ENCODE measurements around the gene PRXL2B.
"Not testable (repeated sequence)": the region's sequence is repeated elsewhere in the genome, so short reads cannot be mapped to it uniquely, and the experiment has no call there.

The PRXL2B gene

DNA sequence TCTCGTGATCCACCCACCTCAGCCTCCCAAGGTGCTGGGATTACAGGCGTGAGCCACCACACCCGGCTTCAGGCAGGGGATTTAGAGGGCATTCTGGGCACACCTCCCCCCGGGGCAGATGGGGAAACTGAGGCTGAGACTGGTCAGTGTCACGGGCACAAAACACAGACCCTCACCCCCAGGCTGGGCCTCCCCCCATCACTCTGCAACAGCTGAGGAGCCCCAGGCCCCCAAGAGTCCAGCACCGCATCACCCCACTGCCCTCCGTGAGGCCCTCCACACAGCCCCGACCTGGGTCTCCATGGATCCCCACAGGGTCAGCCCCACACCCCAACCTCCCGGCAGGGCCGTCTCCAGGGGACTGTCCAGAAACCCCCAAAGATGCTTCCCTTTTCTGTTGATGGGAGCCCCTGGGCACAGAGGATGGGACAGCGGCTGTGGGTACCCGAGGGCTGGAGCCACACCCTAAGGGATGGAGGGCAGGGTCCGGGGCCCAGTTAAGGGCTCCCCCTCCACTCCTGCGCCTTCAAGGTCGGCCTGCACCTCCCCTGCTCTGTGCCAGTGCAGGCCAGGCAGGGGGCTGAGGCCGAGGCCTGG is 19.4 kb upstream of the PRXL2B start:
- Histone ChIP-seq H3K79me2 (ENCODE audit: control insufficient read depth, low read length) (no peaks in the 10 kb centered on the region), H4K20me1 (ENCODE audit: control insufficient read depth, insufficient read depth, low read depth, low read length) (no peaks in the 10 kb centered on the region), H3K27me3 (ENCODE audit: control insufficient read depth, low read length) (no peaks in the 10 kb centered on the region), H3F3A (ENCODE audit: control insufficient read depth, insufficient read depth) (no peaks in the 10 kb centered on the region), H3K4me3 (ENCODE audit: low read length) (no peak overlapping the region), H3K36me3 (ENCODE audit: control insufficient read depth, low read length) (no peaks in the 10 kb centered on the region), H3K4me1 (ENCODE audit: control insufficient read depth, low read length) (no peaks in the 10 kb centered on the region), H3K9me2 (replicated peaks; ENCODE audit: control insufficient read depth, low read length) (no peaks in the 10 kb centered on the region), H3K4me2 (ENCODE audit: low read length) (no peak overlapping the region), H3K9me3 (ENCODE audit: control insufficient read depth, insufficient read depth, low read length) (no peaks in the 10 kb centered on the region), H3K27ac (ENCODE audit: low read depth, low read length) (no peak overlapping the region)
- TF ChIP-seq, protein P1, sequence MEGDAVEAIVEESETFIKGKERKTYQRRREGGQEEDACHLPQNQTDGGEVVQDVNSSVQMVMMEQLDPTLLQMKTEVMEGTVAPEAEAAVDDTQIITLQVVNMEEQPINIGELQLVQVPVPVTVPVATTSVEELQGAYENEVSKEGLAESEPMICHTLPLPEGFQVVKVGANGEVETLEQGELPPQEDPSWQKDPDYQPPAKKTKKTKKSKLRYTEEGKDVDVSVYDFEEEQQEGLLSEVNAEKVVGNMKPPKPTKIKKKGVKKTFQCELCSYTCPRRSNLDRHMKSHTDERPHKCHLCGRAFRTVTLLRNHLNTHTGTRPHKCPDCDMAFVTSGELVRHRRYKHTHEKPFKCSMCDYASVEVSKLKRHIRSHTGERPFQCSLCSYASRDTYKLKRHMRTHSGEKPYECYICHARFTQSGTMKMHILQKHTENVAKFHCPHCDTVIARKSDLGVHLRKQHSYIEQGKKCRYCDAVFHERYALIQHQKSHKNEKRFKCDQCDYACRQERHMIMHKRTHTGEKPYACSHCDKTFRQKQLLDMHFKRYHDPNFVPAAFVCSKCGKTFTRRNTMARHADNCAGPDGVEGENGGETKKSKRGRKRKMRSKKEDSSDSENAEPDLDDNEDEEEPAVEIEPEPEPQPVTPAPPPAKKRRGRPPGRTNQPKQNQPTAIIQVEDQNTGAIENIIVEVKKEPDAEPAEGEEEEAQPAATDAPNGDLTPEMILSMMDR (IDR thresholded peaks at IDR 0.05; ENCODE audit: low read depth, low read length, poor library complexity, severe bottlenecking), result no peak
- no peak for TF ChIP-seq EZH2phosphoT487 (IDR thresholded peaks at IDR 0.05; ENCODE audit: borderline replicate concordance, low read length)

DNA sequence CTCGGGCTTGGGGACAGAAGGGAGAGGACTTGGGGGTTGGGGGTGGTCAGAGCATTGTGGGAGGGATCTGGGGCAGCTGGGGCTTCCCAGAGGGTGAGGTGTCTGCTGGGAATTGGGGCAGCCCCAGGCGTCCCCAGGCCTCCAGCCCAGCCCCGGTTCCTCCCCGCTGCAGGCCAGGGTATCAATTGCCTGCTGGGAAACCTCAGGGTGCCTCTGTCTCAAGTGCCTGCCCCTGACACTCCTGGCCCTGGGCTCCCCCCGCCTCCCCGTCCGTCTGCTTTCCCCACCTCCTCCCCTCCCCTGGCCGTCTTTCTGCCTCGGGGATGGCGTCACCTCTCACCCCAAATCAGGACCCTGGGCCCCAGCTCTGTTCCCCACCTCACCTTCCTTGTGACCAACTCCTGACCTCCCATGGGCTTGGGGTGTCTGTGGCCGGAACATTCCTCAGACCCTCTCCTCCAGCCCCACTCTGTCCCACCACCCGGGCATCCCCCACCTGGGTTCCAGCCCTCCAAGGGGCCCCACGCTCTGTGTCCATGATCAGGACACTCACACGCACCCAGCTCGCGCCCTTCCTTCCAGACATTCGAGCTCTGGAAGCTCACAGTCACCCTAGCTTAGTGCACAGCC is 18.3 kb upstream of the PRXL2B start:
- not testable (repeated sequence) for H3K36me3 ChIP-seq (ENCODE audit: control insufficient read depth, low read length); H3K4me3 ChIP-seq (ENCODE audit: low read length); H3K27ac ChIP-seq (ENCODE audit: low read depth, low read length); H3K9me3 ChIP-seq (ENCODE audit: control insufficient read depth, insufficient read depth, low read length); H3K79me2 ChIP-seq (ENCODE audit: control insufficient read depth, low read length); H3K4me2 ChIP-seq (ENCODE audit: low read length); H3K27me3 ChIP-seq (ENCODE audit: control insufficient read depth, low read length); H3K9me2 ChIP-seq (replicated peaks; ENCODE audit: control insufficient read depth, low read length); H3F3A ChIP-seq (ENCODE audit: control insufficient read depth, insufficient read depth); H4K20me1 ChIP-seq (ENCODE audit: control insufficient read depth, insufficient read depth, low read depth, low read length); H3K4me1 ChIP-seq (ENCODE audit: control insufficient read depth, low read length)

DNA sequence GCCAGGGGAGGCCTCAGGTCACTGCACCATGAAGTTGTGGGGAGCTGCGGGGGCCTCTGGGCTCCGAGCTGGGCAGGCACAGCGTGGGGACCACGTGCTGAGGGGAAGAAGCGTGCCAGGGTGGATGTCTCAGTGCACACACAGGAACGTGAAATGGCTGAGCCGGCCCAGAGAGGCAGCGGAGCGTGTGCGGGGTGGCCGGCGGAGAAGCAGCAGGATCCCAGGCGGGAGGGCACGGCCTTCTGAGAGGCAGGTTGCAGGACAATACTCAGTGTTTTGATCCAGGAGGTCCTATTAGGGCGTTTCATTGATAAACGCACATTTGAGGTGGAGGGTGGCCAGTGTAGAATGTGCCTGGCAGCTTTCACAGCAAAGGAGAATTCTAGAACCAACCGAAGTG is 17.5 kb upstream of the PRXL2B start:
- Histone ChIP-seq H4K20me1 (ENCODE audit: control insufficient read depth, insufficient read depth, low read depth, low read length) (no peaks in the 10 kb centered on the region), H3F3A (ENCODE audit: control insufficient read depth, insufficient read depth) (no peaks in the 10 kb centered on the region), H3K27me3 (ENCODE audit: control insufficient read depth, low read length) (no peaks in the 10 kb centered on the region), H3K79me2 (ENCODE audit: control insufficient read depth, low read length) (no peaks in the 10 kb centered on the region), H3K36me3 (ENCODE audit: control insufficient read depth, low read length) (no peaks in the 10 kb centered on the region), H3K9me3 (ENCODE audit: control insufficient read depth, insufficient read depth, low read length) (no peaks in the 10 kb centered on the region), H3K27ac (ENCODE audit: low read depth, low read length) (no peak overlapping the region), H3K9me2 (replicated peaks; ENCODE audit: control insufficient read depth, low read length) (no peaks in the 10 kb centered on the region), H3K4me2 (ENCODE audit: low read length) (no peak overlapping the region), H3K4me3 (ENCODE audit: low read length) (no peak overlapping the region), H3K4me1 (ENCODE audit: control insufficient read depth, low read length) (no peaks in the 10 kb centered on the region)
- TF ChIP-seq, protein P1 (IDR thresholded peaks at IDR 0.05; ENCODE audit: low read depth, low read length, poor library complexity, severe bottlenecking), result no peak
- no peak for TF ChIP-seq EZH2phosphoT487 (IDR thresholded peaks at IDR 0.05; ENCODE audit: borderline replicate concordance, low read length)

DNA sequence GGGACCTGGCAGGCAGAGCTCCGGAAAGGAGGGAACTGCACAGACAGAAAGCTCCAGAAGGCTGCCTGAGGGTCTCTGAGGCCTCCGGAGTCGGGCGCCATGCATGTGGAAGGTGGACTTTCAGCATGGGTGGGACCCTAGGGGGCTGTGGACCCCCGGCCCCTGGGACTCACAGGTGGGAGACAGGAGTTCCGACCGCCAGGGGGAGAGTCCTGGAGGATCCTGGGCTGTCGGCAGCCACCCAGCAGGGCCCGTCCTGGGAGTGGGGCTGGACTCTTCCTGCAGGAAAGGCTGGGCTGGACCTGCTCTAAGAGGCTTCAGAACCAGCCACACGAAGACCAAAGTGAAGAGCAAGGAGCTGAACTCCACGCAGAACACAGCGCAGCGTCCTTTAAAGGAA is 16.9 kb upstream of the PRXL2B start:
- H4K20me1 ChIP-seq (ENCODE audit: control insufficient read depth, insufficient read depth, low read depth, low read length); H3K9me2 ChIP-seq (replicated peaks; ENCODE audit: control insufficient read depth, low read length); H3K27ac ChIP-seq (ENCODE audit: low read depth, low read length); H3K4me2 ChIP-seq (ENCODE audit: low read length); H3K4me3 ChIP-seq (ENCODE audit: low read length); H3K27me3 ChIP-seq (ENCODE audit: control insufficient read depth, low read length); H3K79me2 ChIP-seq (ENCODE audit: control insufficient read depth, low read length); H3K9me3 ChIP-seq (ENCODE audit: control insufficient read depth, insufficient read depth, low read length); H3F3A ChIP-seq (ENCODE audit: control insufficient read depth, insufficient read depth); H3K36me3 ChIP-seq (ENCODE audit: control insufficient read depth, low read length); H3K4me1 ChIP-seq (ENCODE audit: control insufficient read depth, low read length): not testable (repeated sequence)
